NCI-H510A treated with DMSO at 0.1 percent for 48 hours (cell line): Measurements from ENCODE around the gene GTF2H4.
A peak's percentile ranks its signal among the peaks of the same experiment; 100 is the strongest.
"Not testable (repeated sequence)": the region's sequence is repeated elsewhere in the genome, so short reads cannot be mapped to it uniquely, and the experiment has no call there.

Experiments
- DNase-seq: peaks from one replicate; lab custom pipeline; 2025; lab: John Stamatoyannopoulos, UW

GTF2H4 gene

GRCh38 chr6:30894935-30895334, 13.1 kb upstream of the GTF2H4 start:
- DNase-seq = no peak

- no peak for DNase-seq
Observed at GRCh38 chr6:30895343-30895742, 12.7 kb upstream of the GTF2H4 start.

- no peak for DNase-seq
Observed at GRCh38 chr6:30896541-30896940, 11.5 kb upstream of the GTF2H4 start.

- no peak for DNase-seq
Observed at GRCh38 chr6:30897882-30898281, 10.1 kb upstream of the GTF2H4 start.

- DNase-seq = no peak
Observed at GRCh38 chr6:30898750-30899360, 9.2 kb upstream of the GTF2H4 start.

- no peak for DNase-seq
Observed at GRCh38 chr6:30900863-30901417, 7.1 kb upstream of the GTF2H4 start.

GRCh38 chr6:30901436-30901835, 6.6 kb upstream of the GTF2H4 start:
- DNase-seq = no peak

- DNase-seq = not testable (repeated sequence)
Observed at GRCh38 chr6:30902196-30902595, 5.8 kb upstream of the GTF2H4 start.

- no peak for DNase-seq
Observed at GRCh38 chr6:30902709-30903108, 5.3 kb upstream of the GTF2H4 start.

- no peak for DNase-seq
Observed at GRCh38 chr6:30903236-30903635, 4.8 kb upstream of the GTF2H4 start.

- DNase-seq = not testable (repeated sequence)
Observed at GRCh38 chr6:30907290-30907757, 683 bp upstream of the GTF2H4 start.

GRCh38 chr6:30908700-30909099, 693 bp downstream of the GTF2H4 start:
- DNase-seq = no peak

- not testable (repeated sequence) for DNase-seq
Observed at GRCh38 chr6:30910473-30910872, 2.5 kb downstream of the GTF2H4 start.

- no peak for DNase-seq
Observed at GRCh38 chr6:30912746-30913520, 4.9 kb downstream of the GTF2H4 start.

- DNase-seq = no peak
Observed at GRCh38 chr6:30913721-30914075, 5.7 kb downstream of the GTF2H4 start.

- DNase-seq = peak; percentile 72
Observed at GRCh38 chr6:30914076-30914853, 6.3 kb downstream of the GTF2H4 start, which contains the start of gene VARS2. TSS of gene VARS2 (plus strand) at chr6:30914238. CDS start at chr6:30914837, 599 bp downstream.

- DNase-seq = no peak
Observed at GRCh38 chr6:30914854-30915590, 7.0 kb downstream of the GTF2H4 start.

GRCh38 chr6:30915591-30915946, 7.6 kb downstream of the GTF2H4 start:
- DNase-seq = peak; percentile 7

- no peak for DNase-seq
Observed at GRCh38 chr6:30917041-30917440, 9.0 kb downstream of the GTF2H4 start.

- DNase-seq = no peak
Observed at GRCh38 chr6:30917487-30917886, 9.5 kb downstream of the GTF2H4 start.

GRCh38 chr6:30918670-30919069, 10.7 kb downstream of the GTF2H4 start:
- no peak for DNase-seq

GRCh38 chr6:30922447-30922852, 14.4 kb downstream of the GTF2H4 start:
- DNase-seq = no peak
